Endothelial cell of umbilical vein (primary cell): Measurements from ENCODE around the gene GPR146. TPM values are rescaled to one million over a fixed set of nuclear protein-coding genes. Genes with fewer than 3 reads are reported as not detected.

Experiments used
- BruUV-seq: library from RNA; stranded (reverse); fragments of 400-500 nt; replicated peaks from 2 replicates; lab custom pipeline; 2021; lab: Mats Ljungman, UMichigan
- CTCF ChIA-PET: fragments of 300-600, 350-600 bp; sonication (Branson Sonifier 250); formaldehyde crosslinking; loops from one replicate; lab custom pipeline; 2021; ENCODE audit warnings: antibody characterized with exemption, inconsistent platforms; lab: Charles Lee
- POLR2A ChIA-PET: fragments of 300-600, 350-600 bp; sonication (Branson Sonifier 250); formaldehyde crosslinking; loops from one replicate; lab custom pipeline; 2021; ENCODE audit warnings: antibody characterized with exemption, inconsistent platforms; lab: Charles Lee
- DNase-seq: peaks from one replicate; pipeline ENCODE4 v3.0.0-alpha.2; 2011; ENCODE audit warnings: low read depth, low spot score
- FAIRE-seq: peaks from 2 replicates; lab custom pipeline; 2011; peaks lifted over from hg19 to GRCh38; lab: Jason Lieb, UNC
- H2AFZ ChIP-seq: 2 replicates; pipeline ENCODE4 v1.6.0; 2012; ENCODE audit warnings: low read depth, low read length, control low read depth, inconsistent platforms
- H3K27ac ChIP-seq: 2 replicates; pipeline ENCODE4 v1.5.1; 2011; ENCODE audit warnings: low read depth, mild to moderate bottlenecking, control low read depth, low read length, moderate library complexity; ENCODE audit not compliant: insufficient read depth
- H3K27me3 ChIP-seq, 2 experiments: 2 replicates each; pipeline versions ENCODE4 v1.6.0 to v1.6.1; 2011; ENCODE audit warnings: low read length in 2 of 2, mixed read lengths in 1 of 2; ENCODE audit not compliant: control insufficient read depth in 2 of 2, insufficient read depth in 2 of 2
- H3K36me3 ChIP-seq, 2 experiments: 2 replicates in 1 of 2; 3 replicates in 1 of 2; pipeline ENCODE4 v1.5.1; 2011; ENCODE audit warnings: low read length in 2 of 2, mild to moderate bottlenecking in 1 of 2, moderate library complexity in 1 of 2; ENCODE audit not compliant: control insufficient read depth in 2 of 2, insufficient read depth in 2 of 2; ENCODE audit errors: extremely low read depth in 1 of 2
- H3K4me1 ChIP-seq: 3 replicates; pipeline ENCODE4 v1.5.1; 2011; ENCODE audit warnings: mild to moderate bottlenecking, low read length; ENCODE audit not compliant: control insufficient read depth, insufficient read depth; ENCODE audit errors: extremely low read depth
- H3K4me2 ChIP-seq: 2 replicates; pipeline ENCODE4 v1.6.1; 2011; ENCODE audit warnings: low read length, control low read depth, mixed read lengths; ENCODE audit not compliant: insufficient read depth
- H3K4me3 ChIP-seq, 3 experiments: fragments of 200-600 bp in 1 of 3; sonication (generic), shearing (Covaris generic) in 1 of 3; replicated peaks in 1 of 3; 2 replicates each; pipeline ENCODE4 v1.5.1; 2011 to 2016; ENCODE audit warnings: control low read depth in 3 of 3, low read length in 3 of 3, mild to moderate bottlenecking in 2 of 3, inconsistent platforms in 1 of 3, low read depth in 1 of 3, moderate library complexity in 1 of 3; ENCODE audit not compliant: insufficient read depth in 1 of 3
- H3K79me2 ChIP-seq: 2 replicates; pipeline ENCODE4 v1.6.0; 2012; ENCODE audit warnings: low read length, inconsistent platforms; ENCODE audit not compliant: control insufficient read depth, insufficient read depth
- H3K9ac ChIP-seq: replicated peaks from 2 replicates; pipeline ENCODE3; 2011; ENCODE audit warnings: low read length, control low read depth; ENCODE audit not compliant: insufficient read depth; ENCODE audit errors: extremely low read depth
- H3K9me1 ChIP-seq: replicated peaks from 3 replicates; pipeline ENCODE4 v1.6.0; 2011; ENCODE audit warnings: mild to moderate bottlenecking, low read length; ENCODE audit not compliant: control insufficient read depth, insufficient read depth; ENCODE audit errors: extremely low read depth
- H3K9me3 ChIP-seq: replicated peaks from 2 replicates; pipeline ENCODE4 v1.5.1; 2012; ENCODE audit warnings: low read length, inconsistent platforms; ENCODE audit not compliant: control insufficient read depth, insufficient read depth
- H4K20me1 ChIP-seq: replicated peaks from 2 replicates; pipeline ENCODE3; 2011; ENCODE audit warnings: mild to moderate bottlenecking, low read length; ENCODE audit not compliant: control insufficient read depth, insufficient read depth; ENCODE audit errors: extremely low read depth
- EZH2 ChIP-seq: IDR thresholded peaks from 2 replicates; pipeline ENCODE4 v1.6.1; 2012; ENCODE audit warnings: borderline replicate concordance, low read depth, mild to moderate bottlenecking, moderate library complexity, low read length, inconsistent platforms; ENCODE audit not compliant: severe bottlenecking
- FOS ChIP-seq: IDR thresholded peaks from 2 replicates; pipeline ENCODE4 v1.6.1; 2011; ENCODE audit warnings: mild to moderate bottlenecking, low read length, moderate library complexity, borderline replicate concordance; ENCODE audit not compliant: insufficient read depth
- GATA2 ChIP-seq: IDR thresholded peaks from 2 replicates; pipeline ENCODE4 v1.7.0; 2011; ENCODE audit warnings: low read depth, mild to moderate bottlenecking, moderate library complexity, mixed read lengths, low read length; ENCODE audit not compliant: insufficient read length, insufficient read depth
- JUN ChIP-seq: IDR thresholded peaks from 2 replicates; pipeline ENCODE4 v1.6.1; 2011; ENCODE audit warnings: borderline replicate concordance, low read depth; ENCODE audit not compliant: insufficient read length, insufficient read depth
- MYC ChIP-seq: IDR thresholded peaks from one replicate; pipeline ENCODE4 v1.6.1; 2011; ENCODE audit warnings: mild to moderate bottlenecking, low read depth, low read length
- POLR2AphosphoS5 ChIP-seq: IDR thresholded peaks from 2 replicates; pipeline ENCODE4 v1.6.1; 2012; ENCODE audit warnings: low read depth, mild to moderate bottlenecking, control low read depth, low read length, moderate library complexity; ENCODE audit not compliant: insufficient read depth
- dilution Hi-C: fragments of 300-500 bp; cut with MboI; formaldehyde crosslinking; loops from one replicate; pipeline ENCODE4 v1.15.0; 2019; ENCODE audit warnings: low sequenced_read_pairs; ENCODE audit not compliant: extremely low pct_ligation_motif_present
- intact Hi-C: fragments of 100-400 bp; cut with micrococcal nuclease; formaldehyde crosslinking; loops from one replicate; pipeline ENCODE4 v1.10.0; 2022
- polyA plus RNA-seq, 4 experiments: library from polyadenylated mRNA; depleted of rRNA in 3 of 4; stranded (reverse) in 3 of 4; unstranded in 1 of 4; fragments of >200 nt; gene quantifications; 2 replicates each; pipeline versions ENCODE4 v1.2.1 to v1.2.3, GENCODE V29; 2011 to 2012; ENCODE audit warnings: missing spikeins in 1 of 4
- total RNA-seq: library from RNA; stranded (reverse); gene quantifications from 2 replicates; pipeline ENCODE4 v1.2.3, GENCODE V29; 2021

GPR146 gene
- total and polyA plus RNA-seq, 2 donors (not counting 3 experiments of a cell fraction or from before 2014, with no cell fraction given), result 18.5 to 44.8 TPM

DNA sequence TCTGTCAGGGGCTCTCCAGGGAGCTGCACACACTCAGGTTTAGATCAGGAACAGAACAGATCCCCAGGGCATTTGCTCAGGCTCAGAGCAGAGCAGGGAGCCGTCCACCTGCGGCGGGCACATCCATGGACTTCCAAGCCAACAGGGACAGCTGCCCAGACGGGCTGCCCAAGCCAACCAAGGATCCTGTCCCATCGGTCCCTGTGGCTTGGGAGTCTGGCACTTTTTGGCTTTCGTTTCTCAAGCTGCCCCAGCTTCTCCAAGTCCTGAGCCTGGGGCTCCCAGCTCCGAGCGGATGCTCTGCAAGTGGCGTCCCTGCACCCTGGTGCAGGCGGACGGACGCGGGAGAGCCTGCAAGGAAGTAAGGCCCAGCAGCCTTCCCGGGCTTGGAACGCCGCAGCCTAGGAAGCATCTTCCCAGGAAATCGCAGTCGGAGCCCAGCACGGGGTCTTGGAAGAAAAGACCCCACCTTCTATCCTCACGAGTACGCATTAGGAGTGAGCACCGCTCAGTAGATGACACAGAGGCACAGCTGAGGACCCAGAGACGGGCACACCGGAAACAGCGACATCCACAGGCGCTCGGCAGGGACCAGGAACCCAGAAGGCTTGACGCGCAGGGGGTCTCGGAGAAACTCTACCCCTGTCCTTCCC lies 6.0 kb downstream of the GPR146 start:
- H3K9ac ChIP-seq, result no peak overlapping the region
- no peak overlapping the region for H3K4me2 ChIP-seq
- no TSS peak for BruUV-seq
- H4K20me1 ChIP-seq, result no peaks in the 10 kb centered on the region
- no peaks in the 10 kb centered on the region for H3K36me3 ChIP-seq
- no peaks in the 10 kb centered on the region for H3K9me1 ChIP-seq
- H3K27ac ChIP-seq, result no peak overlapping the region
- FAIRE-seq (no peak), DNase-seq (no peak)
- no peak for TF ChIP-seq EZH2
- no peak for TF ChIP-seq POLR2AphosphoS5
- no peak for TF ChIP-seq MYC
- TF ChIP-seq FOS, result no peak
- TF ChIP-seq GATA2, result no peak
- no peak for TF ChIP-seq JUN
- H3K9me3 ChIP-seq, result no peaks in the 10 kb centered on the region
- POLR2A ChIA-PET, result no interaction called here
- peaks cover 50% of the 10 kb centered on the region for H3K4me1 ChIP-seq
- no peaks in the 10 kb centered on the region for H3K27me3 ChIP-seq
- CTCF ChIA-PET, result interaction anchor here (1.1 to 4.9 kb wide), 3 partner anchors 15 to 130 kb away, joined by 3 to 26 read pairs (median 23); no protein-coding TSS in a partner anchor
- H3K4me3 ChIP-seq, result no peak overlapping the region
- dilution Hi-C loops (no loop called here), intact Hi-C loops (no loop called here)
- H2AFZ ChIP-seq, result no peak overlapping the region
- no peaks in the 10 kb centered on the region for H3K79me2 ChIP-seq
